Retinal pigment epithelial cell (primary cell): ENCODE measurements around the gene TEFM.
"Not testable (repeated sequence)": the region's sequence is repeated elsewhere in the genome, so short reads cannot be mapped to it uniquely, and the experiment has no call there.

Experiments
- DNase-seq: peaks from one replicate; pipeline ENCODE4 v3.0.0-alpha.2; 2010; ENCODE audit warnings: low read depth
- H3K4me3 ChIP-seq: 2 replicates; pipeline ENCODE4 v1.5.1; 2011; ENCODE audit warnings: mild to moderate bottlenecking, low read length, control low read depth, moderate library complexity
- CTCF ChIP-seq: conservative IDR thresholded peaks from 2 replicates; pipeline ENCODE4 v1.5.1; 2011; ENCODE audit warnings: low read depth, low read length, control low read depth, inconsistent platforms

TEFM gene

GRCh38 chr17:30920282-30920681 lies 14.2 kb upstream of the TEFM start:
- H3K4me3 ChIP-seq: no peak overlapping the region
- TF ChIP-seq CTCF: no peak
- no peak for DNase-seq

GRCh38 chr17:30917050-30917449 lies 11.0 kb upstream of the TEFM start:
- TF ChIP-seq CTCF: no peak
- no peak for DNase-seq
- H3K4me3 ChIP-seq: no peak overlapping the region

- DNase-seq: no peak
- no peak for TF ChIP-seq CTCF
These were observed 10.0 kb upstream of the TEFM start for GRCh38 chr17:30915833-30916611.

GRCh38 chr17:30913955-30914354 lies 7.9 kb upstream of the TEFM start:
- no peak for TF ChIP-seq CTCF
- H3K4me3 ChIP-seq: no peak overlapping the region
- DNase-seq: no peak

More at GRCh38 chr17:30915833-30916611, 10.0 kb upstream of the TEFM start:
- no peak overlapping the region for H3K4me3 ChIP-seq

- H3K4me3 ChIP-seq, DNase-seq: not testable (repeated sequence)
These were observed 4.1 kb upstream of the TEFM start for GRCh38 chr17:30910151-30910550.

GRCh38 chr17:30908717-30909420 lies 2.8 kb upstream of the TEFM start:
- no peak overlapping the region for H3K4me3 ChIP-seq
- no peak for DNase-seq
- TF ChIP-seq CTCF: no peak

- TF ChIP-seq CTCF: no peak
- H3K4me3 ChIP-seq: peak overlapping the region; percentile 92
- no peak for DNase-seq
These were observed 317 bp downstream of the TEFM start for GRCh38 chr17:30905742-30906100.
